ENCODE data around the gene IFIT1. TPM values are rescaled to one million over a fixed set of nuclear protein-coding genes. Genes with fewer than 3 reads are reported as not detected.

The IFIT1 gene
- total and polyA plus RNA-seq, 2 experiments from 2014 or later: 1.5 to 3.9 TPM

DNA sequence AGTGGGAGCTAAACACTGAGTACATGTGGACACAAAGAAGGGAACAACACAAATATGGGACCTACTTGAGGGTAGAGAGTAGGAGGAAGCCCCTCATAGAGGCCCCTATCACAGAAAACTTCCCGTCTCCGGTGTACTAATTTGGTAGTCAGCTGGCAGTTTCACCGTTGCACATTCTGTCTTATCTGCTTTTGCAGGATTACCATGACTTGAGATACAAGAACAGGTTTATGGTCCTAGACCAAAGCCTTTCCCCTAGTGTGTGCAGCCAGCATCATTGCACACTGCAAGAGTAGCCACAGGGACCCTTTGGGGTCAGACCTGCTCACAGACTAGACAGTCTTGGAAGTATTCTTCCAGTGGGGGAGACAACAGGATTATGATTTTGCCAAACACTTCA is 20.4 kb upstream of the IFIT1 start:
- Mint-ChIP-seq H3K9me3 (no peaks in the 10 kb centered on the region; the same call in 2 of the 3 replicates), H3K4me3 (no peak overlapping the region), H3K4me1 (peaks cover 12% of the 10 kb centered on the region), H3K27ac (no peak overlapping the region), H3K27me3 (ENCODE audit: insufficient read depth, low read depth, poor library complexity) (peaks cover under 1% of the 10 kb centered on the region), H3K36me3 (ENCODE audit: low read depth) (no peaks in the 10 kb centered on the region)
- ATAC-seq (no peak), DNase-seq (ENCODE audit: low spot score) (no peak)
- no peak overlapping the region for H3K4me3 ChIP-seq
- no peak overlapping the region for H3K27ac ChIP-seq (ENCODE audit: low read depth)
- no peak overlapping the region for H3K4me2 ChIP-seq
- no peaks in the 10 kb centered on the region; the same call in 1 of the 2 replicates for H3K9me2 ChIP-seq (ENCODE audit: insufficient read depth)
- no peaks in the 10 kb centered on the region for H3K79me2 ChIP-seq (replicated peaks; ENCODE audit: insufficient read depth)
- H3K27me3 ChIP-seq (ENCODE audit: insufficient read depth): no peaks in the 10 kb centered on the region
- H4K20me1 ChIP-seq (replicated peaks; ENCODE audit: insufficient read depth): no peaks in the 10 kb centered on the region
- no peaks in the 10 kb centered on the region for H3K36me3 ChIP-seq (ENCODE audit: insufficient read depth)
- TF ChIP-seq EZH2phosphoT487 (IDR thresholded peaks at IDR 0.05; ENCODE audit: unreplicated experiment) (no peak), POLR2AphosphoS5 (IDR thresholded peaks at IDR 0.05; ENCODE audit: low read depth) (no peak), JUNB (IDR thresholded peaks at IDR 0.05; ENCODE audit: unreplicated experiment) (no peak), STAT1 (IDR thresholded peaks at IDR 0.05; ENCODE audit: unreplicated experiment) (no peak), NANOG (IDR thresholded peaks at IDR 0.05; ENCODE audit: borderline replicate concordance) (no peak), CREB1 (CRISPR knock-in tag; IDR thresholded peaks at IDR 0.05; ENCODE audit: low read depth) (no peak), EZH2 (IDR thresholded peaks at IDR 0.05; ENCODE audit: low read depth, unreplicated experiment) (no peak), ZNF114 (CRISPR knock-in tag; IDR thresholded peaks at IDR 0.05) (no peak), ZNF331 (CRISPR knock-in tag; IDR thresholded peaks at IDR 0.05; ENCODE audit: low read depth) (no peak), ZNF462 (CRISPR knock-in tag; IDR thresholded peaks at IDR 0.05) (no peak)
- TF ChIP-seq, protein P1, sequence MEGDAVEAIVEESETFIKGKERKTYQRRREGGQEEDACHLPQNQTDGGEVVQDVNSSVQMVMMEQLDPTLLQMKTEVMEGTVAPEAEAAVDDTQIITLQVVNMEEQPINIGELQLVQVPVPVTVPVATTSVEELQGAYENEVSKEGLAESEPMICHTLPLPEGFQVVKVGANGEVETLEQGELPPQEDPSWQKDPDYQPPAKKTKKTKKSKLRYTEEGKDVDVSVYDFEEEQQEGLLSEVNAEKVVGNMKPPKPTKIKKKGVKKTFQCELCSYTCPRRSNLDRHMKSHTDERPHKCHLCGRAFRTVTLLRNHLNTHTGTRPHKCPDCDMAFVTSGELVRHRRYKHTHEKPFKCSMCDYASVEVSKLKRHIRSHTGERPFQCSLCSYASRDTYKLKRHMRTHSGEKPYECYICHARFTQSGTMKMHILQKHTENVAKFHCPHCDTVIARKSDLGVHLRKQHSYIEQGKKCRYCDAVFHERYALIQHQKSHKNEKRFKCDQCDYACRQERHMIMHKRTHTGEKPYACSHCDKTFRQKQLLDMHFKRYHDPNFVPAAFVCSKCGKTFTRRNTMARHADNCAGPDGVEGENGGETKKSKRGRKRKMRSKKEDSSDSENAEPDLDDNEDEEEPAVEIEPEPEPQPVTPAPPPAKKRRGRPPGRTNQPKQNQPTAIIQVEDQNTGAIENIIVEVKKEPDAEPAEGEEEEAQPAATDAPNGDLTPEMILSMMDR (conservative IDR thresholded peaks at IDR 0.05; ENCODE audit: low read depth in 2 of 2): no peak
- TF ChIP-seq, protein P2, sequence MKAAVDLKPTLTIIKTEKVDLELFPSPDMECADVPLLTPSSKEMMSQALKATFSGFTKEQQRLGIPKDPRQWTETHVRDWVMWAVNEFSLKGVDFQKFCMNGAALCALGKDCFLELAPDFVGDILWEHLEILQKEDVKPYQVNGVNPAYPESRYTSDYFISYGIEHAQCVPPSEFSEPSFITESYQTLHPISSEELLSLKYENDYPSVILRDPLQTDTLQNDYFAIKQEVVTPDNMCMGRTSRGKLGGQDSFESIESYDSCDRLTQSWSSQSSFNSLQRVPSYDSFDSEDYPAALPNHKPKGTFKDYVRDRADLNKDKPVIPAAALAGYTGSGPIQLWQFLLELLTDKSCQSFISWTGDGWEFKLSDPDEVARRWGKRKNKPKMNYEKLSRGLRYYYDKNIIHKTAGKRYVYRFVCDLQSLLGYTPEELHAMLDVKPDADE (IDR thresholded peaks at IDR 0.05): no peak
- TF ChIP-seq, protein P3, sequence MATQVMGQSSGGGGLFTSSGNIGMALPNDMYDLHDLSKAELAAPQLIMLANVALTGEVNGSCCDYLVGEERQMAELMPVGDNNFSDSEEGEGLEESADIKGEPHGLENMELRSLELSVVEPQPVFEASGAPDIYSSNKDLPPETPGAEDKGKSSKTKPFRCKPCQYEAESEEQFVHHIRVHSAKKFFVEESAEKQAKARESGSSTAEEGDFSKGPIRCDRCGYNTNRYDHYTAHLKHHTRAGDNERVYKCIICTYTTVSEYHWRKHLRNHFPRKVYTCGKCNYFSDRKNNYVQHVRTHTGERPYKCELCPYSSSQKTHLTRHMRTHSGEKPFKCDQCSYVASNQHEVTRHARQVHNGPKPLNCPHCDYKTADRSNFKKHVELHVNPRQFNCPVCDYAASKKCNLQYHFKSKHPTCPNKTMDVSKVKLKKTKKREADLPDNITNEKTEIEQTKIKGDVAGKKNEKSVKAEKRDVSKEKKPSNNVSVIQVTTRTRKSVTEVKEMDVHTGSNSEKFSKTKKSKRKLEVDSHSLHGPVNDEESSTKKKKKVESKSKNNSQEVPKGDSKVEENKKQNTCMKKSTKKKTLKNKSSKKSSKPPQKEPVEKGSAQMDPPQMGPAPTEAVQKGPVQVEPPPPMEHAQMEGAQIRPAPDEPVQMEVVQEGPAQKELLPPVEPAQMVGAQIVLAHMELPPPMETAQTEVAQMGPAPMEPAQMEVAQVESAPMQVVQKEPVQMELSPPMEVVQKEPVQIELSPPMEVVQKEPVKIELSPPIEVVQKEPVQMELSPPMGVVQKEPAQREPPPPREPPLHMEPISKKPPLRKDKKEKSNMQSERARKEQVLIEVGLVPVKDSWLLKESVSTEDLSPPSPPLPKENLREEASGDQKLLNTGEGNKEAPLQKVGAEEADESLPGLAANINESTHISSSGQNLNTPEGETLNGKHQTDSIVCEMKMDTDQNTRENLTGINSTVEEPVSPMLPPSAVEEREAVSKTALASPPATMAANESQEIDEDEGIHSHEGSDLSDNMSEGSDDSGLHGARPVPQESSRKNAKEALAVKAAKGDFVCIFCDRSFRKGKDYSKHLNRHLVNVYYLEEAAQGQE (IDR thresholded peaks at IDR 0.05; ENCODE audit: unreplicated experiment): no peak
- no peaks in the 10 kb centered on the region for H3F3A ChIP-seq (replicated peaks; ENCODE audit: low read depth)
- no peaks in the 10 kb centered on the region for H3K4me1 ChIP-seq (ENCODE audit: insufficient read depth)
- no peak overlapping the region for H2AFZ ChIP-seq
